NCI-H2227 (cell line): ENCODE results near the gene NKD2.
"Not testable (repeated sequence)": the region's sequence is repeated elsewhere in the genome, so short reads cannot be mapped to it uniquely, and the experiment has no call there.

Experiments
- DNase-seq: peaks from one replicate; lab custom pipeline; 2025; ENCODE audit not compliant: unreplicated experiment; lab: John Stamatoyannopoulos, UW

Gene NKD2

GRCh38 chr5:1008451-1009358 lies at the start of gene NKD2:
Gene NKD2 (plus strand): TSS chr5:1008802. CDS start chr5:1009058, 256 bp downstream.
- DNase-seq: peak; percentile 83

GRCh38 chr5:959581-960531 lies 48.7 kb upstream of the NKD2 start:
- no peak for DNase-seq

- DNase-seq: no peak
These were observed 48.1 kb upstream of the NKD2 start for GRCh38 chr5:960551-960950.

- DNase-seq: no peak
These were observed 47.4 kb upstream of the NKD2 start for GRCh38 chr5:961002-961710.

GRCh38 chr5:961711-962240 lies 46.8 kb upstream of the NKD2 start:
- DNase-seq: no peak

GRCh38 chr5:962386-962785 lies 46.2 kb upstream of the NKD2 start:
- no peak for DNase-seq

GRCh38 chr5:962801-963200 lies 45.8 kb upstream of the NKD2 start:
- DNase-seq: no peak

GRCh38 chr5:963310-963672 lies 45.3 kb upstream of the NKD2 start:
- no peak for DNase-seq

GRCh38 chr5:963673-964531 lies 44.7 kb upstream of the NKD2 start:
- no peak for DNase-seq

- DNase-seq: no peak
These were observed 43.8 kb upstream of the NKD2 start for GRCh38 chr5:964821-965220.

GRCh38 chr5:965604-966344 lies 42.8 kb upstream of the NKD2 start:
- no peak for DNase-seq

- no peak for DNase-seq
These were observed 42.3 kb upstream of the NKD2 start for GRCh38 chr5:966345-966710.

- no peak for DNase-seq
These were observed 41.7 kb upstream of the NKD2 start for GRCh38 chr5:966941-967340.

- no peak for DNase-seq
These were observed 39.7 kb upstream of the NKD2 start for GRCh38 chr5:968881-969280.

- DNase-seq: no peak
These were observed 39.2 kb upstream of the NKD2 start for GRCh38 chr5:969408-969839.

- DNase-seq: not testable (repeated sequence)
These were observed 36.0 kb upstream of the NKD2 start for GRCh38 chr5:972575-972974.

- DNase-seq: no peak
These were observed 31.5 kb upstream of the NKD2 start for GRCh38 chr5:976849-977751.

GRCh38 chr5:978054-978453 lies 30.5 kb upstream of the NKD2 start:
- DNase-seq: no peak
